Activated T-helper 1 cell treated with Interleukin-2 at 50 U/mL for 16 hours (primary cell): ENCODE measurements around the gene SNX11.

ENCODE experiments used
- DNase-seq: peaks from one replicate; pipeline ENCODE4 v3.0.0-alpha.2; 2020; ENCODE audit warnings: low read depth

SNX11 gene

GRCh38 chr17:48100160-48100559, 7.4 kb upstream of the SNX11 start:
- no peak for DNase-seq

- no peak for DNase-seq
Observed at GRCh38 chr17:48100591-48101011, 7.0 kb upstream of the SNX11 start.

- peak; percentile 92 for DNase-seq
Observed at GRCh38 chr17:48101012-48101720, 6.4 kb upstream of the SNX11 start, which contains the start of gene CBX1. TSS of gene CBX1 (minus strand) at chr17:48101478. CDS start at chr17:48077004, 24,474 bp downstream.

GRCh38 chr17:48102043-48102750, 5.4 kb upstream of the SNX11 start:
- no peak for DNase-seq

GRCh38 chr17:48102798-48103715, 4.5 kb upstream of the SNX11 start:
- DNase-seq, result no peak

- DNase-seq, result no peak
Observed at GRCh38 chr17:48104440-48104839, 3.1 kb upstream of the SNX11 start.

- DNase-seq, result no peak
Observed at GRCh38 chr17:48106802-48107136, 797 bp upstream of the SNX11 start.

GRCh38 chr17:48110761-48111160, 3.2 kb downstream of the SNX11 start:
- DNase-seq, result no peak

- no peak for DNase-seq
Observed at GRCh38 chr17:48111937-48112241, 4.3 kb downstream of the SNX11 start.

- DNase-seq, result peak; percentile 23
Observed at GRCh38 chr17:48113201-48113676, 5.7 kb downstream of the SNX11 start.

- DNase-seq, result no peak
Observed at GRCh38 chr17:48121923-48122664, 14.5 kb downstream of the SNX11 start.

GRCh38 chr17:48122665-48123045, 15.1 kb downstream of the SNX11 start:
- no peak for DNase-seq

GRCh38 chr17:48123111-48123510, 15.5 kb downstream of the SNX11 start:
- DNase-seq, result no peak

GRCh38 chr17:48123776-48124388, 16.3 kb downstream of the SNX11 start:
- no peak for DNase-seq

GRCh38 chr17:48125829-48126531, 18.4 kb downstream of the SNX11 start:
- DNase-seq, result no peak

GRCh38 chr17:48126532-48126850, 18.9 kb downstream of the SNX11 start:
- DNase-seq, result no peak

GRCh38 chr17:48127371-48128051, 19.9 kb downstream of the SNX11 start:
- DNase-seq, result no peak

- DNase-seq, result no peak
Observed at GRCh38 chr17:48128400-48128799, 20.8 kb downstream of the SNX11 start.

GRCh38 chr17:48129981-48130380, 22.4 kb downstream of the SNX11 start:
- no peak for DNase-seq

GRCh38 chr17:48131216-48131824, 23.8 kb downstream of the SNX11 start:
- DNase-seq, result peak; percentile 4
